Caco-2 (cell line): ENCODE results near the gene CFAP299. TPM values are rescaled to one million over a fixed set of nuclear protein-coding genes. Genes with fewer than 3 reads are reported as not detected.

Experiments used
- BruUV-seq: library from RNA; stranded (reverse); fragments of 400-500 nt; replicated peaks from 2 replicates; lab custom pipeline; 2021; lab: Mats Ljungman, UMichigan
- CTCF ChIA-PET: fragments of 300-600 bp; sonication (Branson Sonifier 250); formaldehyde crosslinking; loops from one replicate; lab custom pipeline; 2022; ENCODE audit warnings: antibody characterized with exemption; lab: Charles Lee
- POLR2A ChIA-PET: fragments of 300-600 bp; sonication (Branson Sonifier 250); formaldehyde crosslinking; loops from one replicate; lab custom pipeline; 2022; ENCODE audit warnings: antibody characterized with exemption; lab: Charles Lee
- DNase-seq, 2 experiments: peaks; one replicate each; pipeline versions ENCODE4 v3.0.0 to v3.0.0-alpha.2; 2020 to 2022
- H3K27me3 ChIP-seq: replicated peaks from 2 replicates; pipeline ENCODE4 v1.6.0; 2011; ENCODE audit warnings: low read length; ENCODE audit not compliant: control insufficient read depth, insufficient read depth
- H3K36me3 ChIP-seq: 2 replicates; pipeline ENCODE4 v1.5.1; 2011; ENCODE audit warnings: low read length; ENCODE audit not compliant: control insufficient read depth, insufficient read depth
- H3K4me1 ChIP-seq: fragments of 250-450 bp; sonication (Bioruptor Pico); 2 replicates; pipeline ENCODE4 v1.5.1; 2020; ENCODE audit warnings: mild to moderate bottlenecking
- H3K4me3 ChIP-seq: 2 replicates; pipeline ENCODE4 v1.5.1; 2011; ENCODE audit warnings: low read depth, mild to moderate bottlenecking, control low read depth, low read length
- H3K9me3 ChIP-seq: fragments of 250-450 bp; sonication (Bioruptor Pico); 2 replicates; pipeline ENCODE4 v1.5.1; 2020; ENCODE audit warnings: mild to moderate bottlenecking, moderate library complexity
- H3K27ac Mint-ChIP-seq: one replicate; pipeline ENCODE4 v1.8.0; 2022; ENCODE audit warnings: mixed read lengths; ENCODE audit not compliant: unreplicated experiment
- H3K27me3 Mint-ChIP-seq: one replicate; pipeline ENCODE4 v1.8.0; 2022; ENCODE audit warnings: mixed read lengths; ENCODE audit not compliant: insufficient read depth, unreplicated experiment
- H3K36me3 Mint-ChIP-seq: one replicate; pipeline ENCODE4 v1.8.0; 2022; ENCODE audit warnings: mild to moderate bottlenecking, mixed read lengths; ENCODE audit not compliant: insufficient read depth, unreplicated experiment
- H3K4me1 Mint-ChIP-seq: one replicate; pipeline ENCODE4 v1.8.0; 2022; ENCODE audit warnings: low read depth, mixed read lengths; ENCODE audit not compliant: unreplicated experiment
- H3K4me3 Mint-ChIP-seq: one replicate; pipeline ENCODE4 v1.8.0; 2022; ENCODE audit warnings: mild to moderate bottlenecking, moderate library complexity, mixed read lengths; ENCODE audit not compliant: unreplicated experiment
- H3K9me3 Mint-ChIP-seq: one replicate; pipeline ENCODE4 v1.8.0; 2022; ENCODE audit warnings: mixed read lengths; ENCODE audit not compliant: unreplicated experiment
- CTCF ChIP-seq, 2 experiments: fragments of 200-600 bp in 1 of 2; IDR thresholded peaks; 1 replicate in 1 of 2; 2 replicates in 1 of 2; pipeline versions ENCODE4 v1.5.1 to v1.8.0; 2011 to 2022; ENCODE audit warnings: antibody characterized with exemption in 1 of 2, control low read depth in 1 of 2, inconsistent platforms in 1 of 2, low read depth in 1 of 2, low read length in 1 of 2, mild to moderate bottlenecking in 1 of 2, moderate library complexity in 1 of 2; ENCODE audit not compliant: insufficient read depth in 1 of 2, severe bottlenecking in 1 of 2, unreplicated experiment in 1 of 2
- intact Hi-C: fragments of 100-400 bp; cut with micrococcal nuclease; formaldehyde crosslinking; loops from one replicate; pipeline ENCODE4 v1.10.0; 2022; ENCODE audit not compliant: unreplicated experiment
- total RNA-seq: library from RNA; stranded (reverse); gene quantifications from 2 replicates; pipeline ENCODE4 v1.2.3, GENCODE V29; 2022

The CFAP299 gene
- total RNA-seq, 1 experiment from 2014 or later, result not detected

GRCh38 chr4:80374180-80374579 is 38.6 kb downstream of the CFAP299 start:
- Mint-ChIP-seq H3K4me3 (no peak overlapping the region), H3K4me1 (no peaks in the 10 kb centered on the region), H3K27ac (no peak overlapping the region), H3K9me3 (peaks cover 16% of the 10 kb centered on the region), H3K36me3 (no peaks in the 10 kb centered on the region), H3K27me3 (no peaks in the 10 kb centered on the region)
- no peak for DNase-seq
- no peak for TF ChIP-seq CTCF (IDR thresholded peaks at IDR 0.05; ENCODE audit: insufficient read depth in 1 of 2, low read depth in 1 of 2, low read length in 1 of 2, severe bottlenecking in 1 of 2, unreplicated experiment in 1 of 2)
- Histone ChIP-seq H3K36me3 (no peaks in the 10 kb centered on the region), H3K9me3 (no peaks in the 10 kb centered on the region), H3K27me3 (no peaks in the 10 kb centered on the region), H3K4me1 (no peaks in the 10 kb centered on the region), H3K4me3 (no peak overlapping the region)
- ChIA-PET CTCF (no interaction called here), POLR2A (no interaction called here)
- intact Hi-C loops, result no loop called here
- BruUV-seq, result no TSS peak

- no peaks in the 10 kb centered on the region for H3K4me1 ChIP-seq
- Mint-ChIP-seq H3K27me3 (no peaks in the 10 kb centered on the region), H3K4me3 (no peak overlapping the region), H3K36me3 (no peaks in the 10 kb centered on the region), H3K4me1 (no peaks in the 10 kb centered on the region), H3K9me3 (peaks cover 10% of the 10 kb centered on the region), H3K27ac (no peak overlapping the region)
- H3K36me3 ChIP-seq, result no peaks in the 10 kb centered on the region
- no peaks in the 10 kb centered on the region for H3K27me3 ChIP-seq
- no peak for TF ChIP-seq CTCF (IDR thresholded peaks at IDR 0.05; ENCODE audit: insufficient read depth in 1 of 2, low read depth in 1 of 2, low read length in 1 of 2, severe bottlenecking in 1 of 2, unreplicated experiment in 1 of 2)
- CTCF ChIA-PET, result no interaction called here
- H3K9me3 ChIP-seq, result no peaks in the 10 kb centered on the region
- DNase-seq, result no peak
- intact Hi-C loops, result no loop called here
- BruUV-seq, result no TSS peak
- no peak overlapping the region for H3K4me3 ChIP-seq
- POLR2A ChIA-PET, result no interaction called here
Observed at GRCh38 chr4:80382090-80382832, 46.7 kb downstream of the CFAP299 start.

GRCh38 chr4:80385397-80386280 is 50.1 kb downstream of the CFAP299 start:
- Mint-ChIP-seq H3K9me3 (peaks cover 7% of the 10 kb centered on the region), H3K36me3 (no peaks in the 10 kb centered on the region), H3K27me3 (no peaks in the 10 kb centered on the region), H3K4me1 (no peaks in the 10 kb centered on the region), H3K4me3 (no peak overlapping the region), H3K27ac (no peak overlapping the region)
- no peaks in the 10 kb centered on the region for H3K27me3 ChIP-seq
- H3K4me1 ChIP-seq, result no peaks in the 10 kb centered on the region
- no peak overlapping the region for H3K4me3 ChIP-seq
- BruUV-seq, result no TSS peak
- no peaks in the 10 kb centered on the region for H3K9me3 ChIP-seq
- no peaks in the 10 kb centered on the region for H3K36me3 ChIP-seq
- CTCF ChIA-PET, result no interaction called here
- no peak for DNase-seq
- TF ChIP-seq CTCF (IDR thresholded peaks at IDR 0.05; ENCODE audit: insufficient read depth in 1 of 2, low read depth in 1 of 2, low read length in 1 of 2, severe bottlenecking in 1 of 2, unreplicated experiment in 1 of 2), result no peak
- intact Hi-C loops, result no loop called here
- POLR2A ChIA-PET, result no interaction called here
